Breast epithelium (tissue), 3 donors: ENCODE measurements around the gene IL20RA.

Source experiments
- POLR2A ChIP-seq: fragments of 450-650 bp; IDR thresholded peaks from one replicate; pipeline ENCODE4 v1.6.1; 2016; ENCODE audit warnings: antibody characterized with exemption, mild to moderate bottlenecking, moderate library complexity
- POLR2AphosphoS5 ChIP-seq, 3 donors: sonication (generic); formaldehyde crosslinking; IDR thresholded peaks; one replicate each; pipeline ENCODE4 v1.6.1; 2017; ENCODE audit warnings: antibody characterized with exemption in 3 of 3
- TF ChIP-seq, protein P1 (sequence below), 3 donors: fragments of 450-650 bp; IDR thresholded peaks; one replicate each; pipeline ENCODE4 v1.5.1; 2016 to 2017; ENCODE audit warnings: antibody characterized with exemption in 3 of 3, mild to moderate bottlenecking in 3 of 3, moderate library complexity in 3 of 3

DNA sequence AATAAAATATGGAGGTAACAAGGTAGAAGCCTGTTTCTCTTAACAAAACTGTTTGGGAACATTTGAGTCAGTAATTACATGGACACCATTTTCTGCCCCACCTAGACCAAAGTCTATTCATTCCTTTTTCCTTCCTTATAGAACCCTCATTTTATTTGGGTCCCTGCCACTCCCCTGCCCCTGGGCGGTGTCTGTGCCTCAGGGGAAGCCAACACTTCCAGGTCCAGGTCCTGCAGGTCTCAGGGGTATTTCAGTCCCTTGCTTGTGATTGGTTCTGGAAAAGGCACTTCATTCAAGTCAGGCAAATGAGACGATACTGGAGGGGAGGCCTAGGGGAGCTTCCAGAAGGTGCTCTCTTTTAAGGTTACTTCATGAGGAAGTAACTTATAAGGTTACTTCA is 80.4 kb downstream of the IL20RA start:
- TF ChIP-seq, protein P1, sequence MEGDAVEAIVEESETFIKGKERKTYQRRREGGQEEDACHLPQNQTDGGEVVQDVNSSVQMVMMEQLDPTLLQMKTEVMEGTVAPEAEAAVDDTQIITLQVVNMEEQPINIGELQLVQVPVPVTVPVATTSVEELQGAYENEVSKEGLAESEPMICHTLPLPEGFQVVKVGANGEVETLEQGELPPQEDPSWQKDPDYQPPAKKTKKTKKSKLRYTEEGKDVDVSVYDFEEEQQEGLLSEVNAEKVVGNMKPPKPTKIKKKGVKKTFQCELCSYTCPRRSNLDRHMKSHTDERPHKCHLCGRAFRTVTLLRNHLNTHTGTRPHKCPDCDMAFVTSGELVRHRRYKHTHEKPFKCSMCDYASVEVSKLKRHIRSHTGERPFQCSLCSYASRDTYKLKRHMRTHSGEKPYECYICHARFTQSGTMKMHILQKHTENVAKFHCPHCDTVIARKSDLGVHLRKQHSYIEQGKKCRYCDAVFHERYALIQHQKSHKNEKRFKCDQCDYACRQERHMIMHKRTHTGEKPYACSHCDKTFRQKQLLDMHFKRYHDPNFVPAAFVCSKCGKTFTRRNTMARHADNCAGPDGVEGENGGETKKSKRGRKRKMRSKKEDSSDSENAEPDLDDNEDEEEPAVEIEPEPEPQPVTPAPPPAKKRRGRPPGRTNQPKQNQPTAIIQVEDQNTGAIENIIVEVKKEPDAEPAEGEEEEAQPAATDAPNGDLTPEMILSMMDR (IDR thresholded peaks at IDR 0.05): no peak
- TF ChIP-seq POLR2AphosphoS5 (IDR thresholded peaks at IDR 0.05): no peak
- TF ChIP-seq POLR2A: no peak
